ENCODE results near the gene TXNRD3. TPM values are rescaled to one million over a fixed set of nuclear protein-coding genes. Genes with fewer than 3 reads are reported as not detected.

The TXNRD3 gene
- total RNA-seq, 1 experiment from 2014 or later, result 8.1 TPM

- no peaks in the 10 kb centered on the region for H3K27me3 Mint-ChIP-seq (ENCODE audit: low read depth)
- no CpG with 5 or more reads among the region's 5 CpGs for WGBS (ENCODE audit: extremely low coverage, insufficient read length, low lambda C conversion rate)
Measured at GRCh38 chr3:126634803-126635202, 20.1 kb downstream of the TXNRD3 start.

More at GRCh38 chr3:126634803-126635202, 20.1 kb downstream of the TXNRD3 start:
- DNase-seq, result no peak
- H2BK120ac ChIP-seq (ENCODE audit: low read depth, low read length, poor library complexity, severe bottlenecking), result no peak overlapping the region
- H2BK15ac ChIP-seq (ENCODE audit: low read depth, low read length), result no peak overlapping the region
- H2BK20ac ChIP-seq (ENCODE audit: low read depth, low read length, poor library complexity, severe bottlenecking), result no peak overlapping the region
- no peak overlapping the region for H4K5ac ChIP-seq (ENCODE audit: insufficient read length, low read depth, low read length)
- H3K27ac ChIP-seq (ENCODE audit: insufficient read length, low read depth, low read length), result no peak overlapping the region
- H2AK5ac ChIP-seq (ENCODE audit: insufficient read length, low read length), result no peak overlapping the region
- Mint-ChIP-seq H3K9me3 (no peaks in the 10 kb centered on the region), H3K27ac (no peak overlapping the region), H3K4me1 (no peaks in the 10 kb centered on the region), H3K36me3 (ENCODE audit: insufficient read depth in 1 of 3, low read depth in 3 of 3) (no peaks in the 10 kb centered on the region), H3K4me3 (no peak overlapping the region)
- no peak overlapping the region for H3K9ac ChIP-seq (ENCODE audit: extremely low read depth, insufficient read length, low read length)
- H3K23ac ChIP-seq (ENCODE audit: insufficient read length, low read depth, low read length), result no peak overlapping the region
- no peak overlapping the region for H3K4ac ChIP-seq (ENCODE audit: low read depth, low read length)
- H3T11ph ChIP-seq (ENCODE audit: low read length), result no peak overlapping the region
- no peak overlapping the region for H3K56ac ChIP-seq (ENCODE audit: insufficient read length, low read depth, low read length)
- no peaks in the 10 kb centered on the region for H3K23me2 ChIP-seq (ENCODE audit: insufficient read length, low read depth, low read length, poor library complexity, severe bottlenecking)
- H3K27me3 ChIP-seq (ENCODE audit: insufficient read depth, low read length), result no peaks in the 10 kb centered on the region
- no peak for TF ChIP-seq CTCF (conservative IDR thresholded peaks at IDR 0.05)
- no peak overlapping the region for H2BK12ac ChIP-seq (ENCODE audit: insufficient read length, low read depth, low read length)
- no peak overlapping the region for H2BK5ac ChIP-seq (ENCODE audit: insufficient read length, low read length)
- H4K91ac ChIP-seq (ENCODE audit: insufficient read length, low read depth, low read length), result no peak overlapping the region
- H2AFZ ChIP-seq (ENCODE audit: low read length), result no peak overlapping the region
- no peaks in the 10 kb centered on the region for H3K79me2 ChIP-seq (ENCODE audit: insufficient read depth, low read length)
- H3K4me2 ChIP-seq (ENCODE audit: insufficient read depth, insufficient read length, low read length), result no peak overlapping the region
- H3K9me3 ChIP-seq (ENCODE audit: control insufficient read depth, low read depth, low read length), result no peaks in the 10 kb centered on the region
- H3K14ac ChIP-seq (ENCODE audit: insufficient read depth, low read length), result no peak overlapping the region
- H4K8ac ChIP-seq (replicated peaks; ENCODE audit: insufficient read length, low read depth, low read length), result no peak overlapping the region
- no peak overlapping the region for H3K18ac ChIP-seq (ENCODE audit: insufficient read length, low read depth, low read length)
- no peaks in the 10 kb centered on the region for H4K20me1 ChIP-seq (ENCODE audit: control insufficient read depth, insufficient read depth, insufficient read length)
- no peaks in the 10 kb centered on the region for H3K4me1 ChIP-seq (ENCODE audit: insufficient read depth, low read length)
- H3K79me1 ChIP-seq (ENCODE audit: insufficient read depth, low read depth, low read length, poor library complexity, severe bottlenecking), result no peaks in the 10 kb centered on the region

All from H9 (cell line).